Nephron (organoid): ENCODE data around the gene BACH2.

Experiments
- H3K27ac Mint-ChIP-seq, 3 experiments: 2 replicates each; pipeline ENCODE4 v1.8.0; 2020; ENCODE audit warnings: mixed read lengths in 3 of 3, mild to moderate bottlenecking in 2 of 3, moderate library complexity in 1 of 3
- H3K27me3 Mint-ChIP-seq: 2 replicates; pipeline ENCODE4 v1.8.0; 2021; ENCODE audit warnings: low read depth, mild to moderate bottlenecking, moderate library complexity, mixed read lengths
- H3K36me3 Mint-ChIP-seq: 2 replicates; pipeline ENCODE4 v1.8.0; 2020; ENCODE audit warnings: low read depth, mixed read lengths
- H3K4me1 Mint-ChIP-seq: 2 replicates; pipeline ENCODE4 v1.8.0; 2020; ENCODE audit warnings: mixed read lengths
- H3K4me3 Mint-ChIP-seq, 3 experiments: 2 replicates each; pipeline ENCODE4 v1.8.0; 2020; ENCODE audit warnings: mild to moderate bottlenecking in 3 of 3, mixed read lengths in 3 of 3, moderate library complexity in 2 of 3
- H3K9me3 Mint-ChIP-seq: 2 replicates; pipeline ENCODE4 v1.8.0; 2020; ENCODE audit warnings: mixed read lengths
- CTCF ChIP-seq, 3 experiments: fragments of 200-600 bp; sonication (generic); IDR thresholded peaks; one replicate each; pipeline ENCODE4 v1.5.0; 2021; ENCODE audit warnings: antibody characterized with exemption in 3 of 3; ENCODE audit not compliant: unreplicated experiment in 3 of 3

The BACH2 gene

DNA sequence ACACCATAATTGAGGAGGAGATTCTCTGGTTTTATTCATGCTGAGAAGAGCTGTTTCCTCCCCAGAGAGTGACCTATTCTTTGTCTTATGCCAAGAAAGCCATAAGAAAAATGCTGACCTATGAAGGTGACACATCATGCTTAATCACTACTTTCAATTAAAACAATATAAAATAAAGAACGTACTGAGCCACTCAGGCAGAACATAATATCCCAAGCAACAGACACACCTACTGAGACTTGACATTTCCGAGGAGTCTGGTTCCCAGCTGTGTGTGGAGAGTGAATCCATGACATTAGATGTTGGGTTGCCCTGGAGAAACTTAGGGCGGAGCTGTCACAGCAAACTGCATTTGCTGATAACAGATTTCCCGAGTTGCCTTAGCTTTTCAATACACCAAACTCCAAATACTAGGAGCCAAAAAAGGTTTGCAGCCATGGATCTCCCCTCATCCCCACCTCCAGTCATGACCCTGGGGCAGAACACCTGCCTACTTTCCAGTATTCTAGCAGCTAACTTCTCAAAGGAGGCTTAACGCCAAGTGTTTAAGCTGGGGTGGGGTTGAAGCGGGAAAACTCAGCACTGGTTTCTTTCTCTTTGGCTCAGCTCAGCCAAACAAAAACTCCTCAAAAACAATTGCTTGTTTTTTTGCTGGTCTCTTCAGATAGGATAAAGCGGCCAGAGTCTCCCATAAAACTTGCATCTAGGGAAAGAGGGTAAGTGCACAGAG is 92.2 kb downstream of the BACH2 start:
- peaks cover 13% of the 10 kb centered on the region for H3K4me1 Mint-ChIP-seq
- no peak overlapping the region for H3K27ac Mint-ChIP-seq
- TF ChIP-seq CTCF (IDR thresholded peaks at IDR 0.05; ENCODE audit: unreplicated experiment in 3 of 3), result no peak
- H3K36me3 Mint-ChIP-seq, result peaks cover 36% of the 10 kb centered on the region
- peaks cover under 1% of the 10 kb centered on the region for H3K9me3 Mint-ChIP-seq
- no peak overlapping the region for H3K4me3 Mint-ChIP-seq
- H3K27me3 Mint-ChIP-seq, result no peaks in the 10 kb centered on the region

DNA sequence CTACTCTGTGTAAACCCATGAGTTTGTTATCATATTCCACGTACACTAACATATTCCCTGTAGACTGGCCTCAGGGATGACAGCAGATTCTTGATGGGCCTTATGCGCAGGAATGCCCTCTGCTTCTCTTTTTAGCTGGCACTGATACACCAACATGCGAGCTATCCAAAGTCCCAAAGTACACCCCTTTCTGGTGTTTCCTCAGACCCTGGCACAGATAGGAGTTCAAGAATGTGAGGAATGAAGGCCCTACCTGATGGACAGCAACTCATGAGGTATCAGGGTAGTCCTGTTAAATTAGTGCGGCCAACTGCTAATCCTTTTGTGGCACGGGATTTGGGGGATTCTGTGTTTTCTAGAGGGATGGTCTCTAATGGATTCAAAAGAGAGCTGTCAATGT is 93.0 kb downstream of the BACH2 start:
- Mint-ChIP-seq H3K4me3 (no peak overlapping the region), H3K27ac (no peak overlapping the region), H3K9me3 (peaks cover 6% of the 10 kb centered on the region), H3K27me3 (no peaks in the 10 kb centered on the region), H3K4me1 (peaks cover 13% of the 10 kb centered on the region), H3K36me3 (peaks cover 44% of the 10 kb centered on the region)
- no peak for TF ChIP-seq CTCF (IDR thresholded peaks at IDR 0.05; ENCODE audit: unreplicated experiment in 3 of 3)

- Mint-ChIP-seq H3K9me3 (peaks cover 16% of the 10 kb centered on the region), H3K4me1 (peaks cover 13% of the 10 kb centered on the region), H3K4me3 (no peak overlapping the region), H3K27ac (no peak overlapping the region), H3K36me3 (peaks cover 52% of the 10 kb centered on the region), H3K27me3 (no peaks in the 10 kb centered on the region)
- no peak for TF ChIP-seq CTCF (IDR thresholded peaks at IDR 0.05; ENCODE audit: unreplicated experiment in 3 of 3)
Observed at GRCh38 chr6:90202156-90202555, 94.5 kb downstream of the BACH2 start.

- no peak overlapping the region for H3K27ac Mint-ChIP-seq
Observed at GRCh38 chr6:90199900-90200299, 96.7 kb downstream of the BACH2 start.

GRCh38 chr6:90198758-90199425 is 97.8 kb downstream of the BACH2 start:
- Mint-ChIP-seq H3K9me3 (peaks cover 18% of the 10 kb centered on the region), H3K4me3 (no peak overlapping the region), H3K27me3 (no peaks in the 10 kb centered on the region), H3K4me1 (peaks cover 31% of the 10 kb centered on the region), H3K27ac (no peak overlapping the region), H3K36me3 (peaks cover 39% of the 10 kb centered on the region)
- TF ChIP-seq CTCF (IDR thresholded peaks at IDR 0.05; ENCODE audit: unreplicated experiment in 3 of 3), result no peak

More at GRCh38 chr6:90199900-90200299, 96.7 kb downstream of the BACH2 start:
- Mint-ChIP-seq H3K27me3 (no peaks in the 10 kb centered on the region), H3K9me3 (peaks cover 18% of the 10 kb centered on the region), H3K36me3 (peaks cover 43% of the 10 kb centered on the region), H3K4me3 (no peak overlapping the region), H3K4me1 (peaks cover 24% of the 10 kb centered on the region)
- TF ChIP-seq CTCF (IDR thresholded peaks at IDR 0.05; ENCODE audit: unreplicated experiment in 3 of 3), result no peak
